Measurements from ENCODE around the gene INSYN1.

GRCh38 chr15:73782344-73782959, 29.3 kb upstream of the INSYN1 start:
- TF ChIP-seq EZH2 (IDR thresholded peaks at IDR 0.05; ENCODE audit: borderline replicate concordance, low read depth, low read length, severe bottlenecking) (no peak), POLR2A (IDR thresholded peaks at IDR 0.05; ENCODE audit: low read depth, low read length) (no peak), MAX (IDR thresholded peaks at IDR 0.05; ENCODE audit: insufficient read depth, insufficient read length) (no peak), POLR2AphosphoS5 (IDR thresholded peaks at IDR 0.05; ENCODE audit: insufficient read depth, low read depth, low read length) (no peak), GATA2 (IDR thresholded peaks at IDR 0.05; ENCODE audit: insufficient read depth, insufficient read length, low read depth, low read length) (no peak)
- TF ChIP-seq, protein P1, sequence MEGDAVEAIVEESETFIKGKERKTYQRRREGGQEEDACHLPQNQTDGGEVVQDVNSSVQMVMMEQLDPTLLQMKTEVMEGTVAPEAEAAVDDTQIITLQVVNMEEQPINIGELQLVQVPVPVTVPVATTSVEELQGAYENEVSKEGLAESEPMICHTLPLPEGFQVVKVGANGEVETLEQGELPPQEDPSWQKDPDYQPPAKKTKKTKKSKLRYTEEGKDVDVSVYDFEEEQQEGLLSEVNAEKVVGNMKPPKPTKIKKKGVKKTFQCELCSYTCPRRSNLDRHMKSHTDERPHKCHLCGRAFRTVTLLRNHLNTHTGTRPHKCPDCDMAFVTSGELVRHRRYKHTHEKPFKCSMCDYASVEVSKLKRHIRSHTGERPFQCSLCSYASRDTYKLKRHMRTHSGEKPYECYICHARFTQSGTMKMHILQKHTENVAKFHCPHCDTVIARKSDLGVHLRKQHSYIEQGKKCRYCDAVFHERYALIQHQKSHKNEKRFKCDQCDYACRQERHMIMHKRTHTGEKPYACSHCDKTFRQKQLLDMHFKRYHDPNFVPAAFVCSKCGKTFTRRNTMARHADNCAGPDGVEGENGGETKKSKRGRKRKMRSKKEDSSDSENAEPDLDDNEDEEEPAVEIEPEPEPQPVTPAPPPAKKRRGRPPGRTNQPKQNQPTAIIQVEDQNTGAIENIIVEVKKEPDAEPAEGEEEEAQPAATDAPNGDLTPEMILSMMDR (IDR thresholded peaks at IDR 0.05; ENCODE audit: extremely low read depth in 1 of 2, insufficient read depth in 1 of 2, low read depth in 1 of 2, low read length in 2 of 2) = no peak

All from endothelial cell of umbilical vein (primary cell).